Measurements from ENCODE around the gene MBNL1.
"Not testable (repeated sequence)": the region's sequence is repeated elsewhere in the genome, so short reads cannot be mapped to it uniquely, and the experiment has no call there.

The MBNL1 gene

DNA sequence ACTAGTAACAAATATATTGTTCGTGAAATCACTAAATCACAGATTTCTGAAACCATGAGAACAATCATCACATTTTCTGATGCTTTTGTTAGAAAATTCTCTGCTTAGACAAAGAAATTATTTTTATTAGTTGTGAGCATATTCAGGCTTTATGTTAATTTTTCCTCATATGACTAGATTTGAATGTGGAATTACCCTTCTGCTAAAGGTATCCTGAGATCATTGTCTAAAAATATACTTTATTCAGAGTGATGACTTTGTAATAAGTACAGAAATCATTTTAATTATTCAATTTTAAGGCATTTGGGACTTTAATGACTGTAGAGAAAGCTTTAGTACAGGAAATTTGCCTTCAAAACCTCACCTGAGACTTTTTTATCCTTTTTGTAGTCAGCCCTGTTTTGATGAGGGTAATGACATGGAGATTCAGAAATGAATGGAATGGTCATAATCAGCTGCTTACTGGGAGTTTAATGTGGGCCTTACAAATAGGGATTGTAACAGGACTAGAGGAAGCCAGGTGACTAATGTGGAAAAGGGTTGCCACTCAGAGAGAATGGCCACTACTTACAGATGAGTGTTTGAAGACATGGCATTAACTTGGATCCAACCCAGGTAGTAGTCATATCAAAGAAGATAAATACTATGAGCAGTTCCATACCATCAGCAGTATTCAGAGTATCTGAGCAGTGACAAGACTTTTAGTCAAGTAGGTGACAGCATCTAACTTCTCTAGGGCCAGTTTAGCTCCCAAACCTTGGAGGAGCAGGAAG is 148.3 kb downstream of the MBNL1 start:
- no peak for DNase-seq

- DNase-seq: peak; percentile 39
Measured at GRCh38 chr3:152419748-152420147, 151.0 kb downstream of the MBNL1 start.

GRCh38 chr3:152421162-152421561 is 152.4 kb downstream of the MBNL1 start:
- DNase-seq: no peak

DNA sequence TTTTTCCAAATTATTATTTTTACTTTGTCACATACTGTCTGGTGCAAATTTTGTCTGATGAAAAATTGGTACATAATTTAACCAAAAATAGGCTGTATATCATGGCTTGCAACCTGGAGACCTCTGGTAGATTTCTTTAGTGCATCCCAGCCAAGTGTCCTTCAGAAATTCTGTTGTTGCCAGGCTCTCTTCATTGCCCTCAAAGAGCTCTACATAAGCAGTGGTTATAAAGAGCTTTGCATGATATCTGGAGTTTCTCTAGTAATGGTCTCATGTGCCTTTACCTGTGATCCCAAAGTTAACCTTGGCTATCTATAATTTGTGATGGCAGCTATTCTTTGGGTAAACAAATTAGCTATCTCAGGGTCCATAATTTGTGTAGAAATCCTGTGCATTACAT is 157.7 kb downstream of the MBNL1 start:
- no peak for DNase-seq

GRCh38 chr3:152428577-152428976 is 159.8 kb downstream of the MBNL1 start:
- no peak for DNase-seq

- DNase-seq: no peak
Measured at GRCh38 chr3:152430223-152431002, 161.7 kb downstream of the MBNL1 start.

GRCh38 chr3:152434142-152434541 is 165.4 kb downstream of the MBNL1 start:
- no peak for DNase-seq

- DNase-seq: not testable (repeated sequence)
Measured at GRCh38 chr3:152435210-152435609, 166.5 kb downstream of the MBNL1 start.

- no peak for DNase-seq
Measured at GRCh38 chr3:152436707-152437590, 168.2 kb downstream of the MBNL1 start.

DNA sequence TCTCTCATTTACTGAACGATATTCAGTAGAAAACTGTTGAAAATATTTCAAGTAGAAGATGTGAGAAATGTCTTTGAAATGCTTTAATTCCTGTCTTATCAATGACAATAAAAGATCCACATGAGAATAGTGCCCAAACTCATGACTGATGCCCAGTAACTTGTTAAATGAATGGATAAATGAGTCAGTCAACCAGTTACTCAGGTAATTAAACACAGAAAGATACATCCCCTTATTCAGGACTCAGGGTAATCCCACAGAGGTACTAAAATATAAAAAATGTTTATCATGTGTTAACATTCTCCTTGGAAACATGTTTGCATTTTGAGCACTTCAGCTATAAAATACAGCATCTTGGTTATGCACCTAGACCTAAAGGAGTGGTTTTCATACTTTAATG is 169.5 kb downstream of the MBNL1 start:
- DNase-seq: no peak

GRCh38 chr3:152438706-152439105 is 170.0 kb downstream of the MBNL1 start:
- no peak for DNase-seq

DNA sequence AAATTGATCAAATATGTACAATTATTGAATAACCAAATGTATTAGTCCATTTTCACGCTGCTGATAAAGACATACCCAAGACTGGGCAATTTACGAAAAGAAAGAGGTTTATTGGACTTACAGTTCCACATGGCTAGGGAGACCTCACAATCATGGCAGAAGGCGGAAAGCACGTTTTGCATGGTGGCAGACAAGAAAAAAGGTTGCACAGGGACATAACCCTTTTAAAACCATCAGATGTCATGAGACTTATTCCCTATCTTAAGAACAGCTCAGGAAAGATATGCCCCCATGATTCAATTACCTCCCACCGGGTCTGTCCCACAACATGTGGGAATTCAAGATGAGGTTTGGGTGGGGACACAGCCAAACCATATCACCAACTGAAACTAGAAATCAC is 171.5 kb downstream of the MBNL1 start:
- DNase-seq: not testable (repeated sequence)

GRCh38 chr3:152443212-152444023 is 174.7 kb downstream of the MBNL1 start:
- no peak for DNase-seq

- no peak for DNase-seq
Measured at GRCh38 chr3:152444029-152444641, 175.4 kb downstream of the MBNL1 start.

DNA sequence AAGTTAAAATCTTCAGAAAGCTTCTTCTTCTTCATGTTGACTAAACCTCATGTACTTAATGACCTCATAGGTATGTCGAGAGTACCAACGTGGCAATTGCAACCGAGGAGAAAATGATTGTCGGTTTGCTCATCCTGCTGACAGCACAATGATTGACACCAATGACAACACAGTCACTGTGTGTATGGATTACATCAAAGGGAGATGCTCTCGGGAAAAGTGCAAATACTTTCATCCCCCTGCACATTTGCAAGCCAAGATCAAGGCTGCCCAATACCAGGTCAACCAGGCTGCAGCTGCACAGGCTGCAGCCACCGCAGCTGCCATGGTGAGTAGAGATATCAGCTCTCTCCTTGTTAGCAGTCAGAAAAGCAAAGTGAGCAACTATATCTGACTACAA is 176.5 kb downstream of the MBNL1 start:
- no peak for DNase-seq

DNA sequence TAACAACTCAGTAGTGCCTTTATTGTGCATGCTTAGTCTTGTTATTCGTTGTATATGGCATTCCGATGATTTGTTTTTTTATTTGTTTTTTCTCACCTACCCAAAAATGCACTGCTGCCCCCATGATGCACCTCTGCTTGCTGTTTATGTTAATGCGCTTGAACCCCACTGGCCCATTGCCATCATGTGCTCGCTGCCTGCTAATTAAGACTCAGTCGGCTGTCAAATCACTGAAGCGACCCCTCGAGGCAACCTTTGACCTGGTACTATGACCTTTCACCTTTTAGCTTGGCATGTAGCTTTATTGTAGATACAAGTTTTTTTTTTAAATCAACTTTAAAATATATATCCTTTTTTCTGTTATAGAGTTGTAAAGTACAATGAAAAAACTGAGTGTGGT is 177.8 kb downstream of the MBNL1 start:
- no peak for DNase-seq

- DNase-seq: no peak
Measured at GRCh38 chr3:152447511-152447910, 178.8 kb downstream of the MBNL1 start.

GRCh38 chr3:152448091-152448490 is 179.4 kb downstream of the MBNL1 start:
- DNase-seq: no peak

DNA sequence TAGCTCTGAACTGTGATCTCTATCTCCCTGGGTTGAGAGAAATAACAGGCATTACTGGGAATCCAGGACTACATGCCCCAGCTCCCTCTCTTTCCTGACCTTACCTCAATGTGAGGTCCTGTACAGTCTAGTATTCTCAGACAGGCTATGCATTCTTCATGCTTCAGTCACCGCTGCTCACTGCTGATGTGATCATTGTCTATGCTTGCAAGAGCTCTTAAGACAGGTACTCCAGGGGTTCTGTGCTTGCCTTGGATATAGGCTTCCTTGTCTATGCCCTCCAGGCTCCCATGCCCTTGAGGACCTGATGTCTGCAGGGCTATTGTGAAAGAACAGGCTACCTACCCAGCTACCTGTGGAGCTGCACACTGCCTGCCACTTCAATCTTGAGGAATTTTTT is 183.6 kb downstream of the MBNL1 start:
- DNase-seq: no peak

DNA sequence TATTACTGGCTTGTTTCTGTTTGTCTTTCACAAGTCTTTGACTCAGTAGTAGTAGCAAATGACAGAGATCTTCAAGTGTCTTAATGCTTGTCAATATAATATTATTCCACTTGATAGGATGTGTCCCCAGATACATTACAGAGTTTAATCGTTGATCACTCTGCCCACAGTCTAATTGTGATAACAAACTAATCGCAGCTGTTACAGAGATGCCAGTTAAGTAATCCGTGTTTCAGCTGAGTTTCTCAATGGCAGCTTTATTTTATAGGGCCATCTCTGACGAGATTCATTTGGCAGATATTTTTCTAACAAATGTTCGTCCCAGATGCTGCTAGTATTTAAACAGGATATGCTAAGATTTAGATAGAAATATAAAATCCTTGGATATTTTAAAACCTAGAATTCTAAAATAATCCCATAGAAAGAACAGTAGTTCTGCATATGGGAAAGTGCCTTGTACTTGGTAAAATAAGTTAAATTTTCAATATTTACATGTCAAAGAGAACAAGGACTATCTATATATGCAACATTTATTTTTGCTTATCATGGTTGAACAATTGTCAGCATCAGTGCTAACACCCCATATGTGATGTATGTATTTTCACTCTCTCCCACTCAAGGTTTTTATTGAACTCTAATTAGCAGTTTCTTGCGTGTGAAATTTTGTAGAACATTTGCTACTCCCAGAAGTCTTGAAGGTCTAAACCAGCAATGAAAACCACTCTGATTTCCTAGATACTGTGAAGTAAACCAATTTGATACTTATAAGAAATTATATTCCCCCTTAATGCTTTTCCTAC is 185.5 kb downstream of the MBNL1 start:
- DNase-seq: no peak

DNA sequence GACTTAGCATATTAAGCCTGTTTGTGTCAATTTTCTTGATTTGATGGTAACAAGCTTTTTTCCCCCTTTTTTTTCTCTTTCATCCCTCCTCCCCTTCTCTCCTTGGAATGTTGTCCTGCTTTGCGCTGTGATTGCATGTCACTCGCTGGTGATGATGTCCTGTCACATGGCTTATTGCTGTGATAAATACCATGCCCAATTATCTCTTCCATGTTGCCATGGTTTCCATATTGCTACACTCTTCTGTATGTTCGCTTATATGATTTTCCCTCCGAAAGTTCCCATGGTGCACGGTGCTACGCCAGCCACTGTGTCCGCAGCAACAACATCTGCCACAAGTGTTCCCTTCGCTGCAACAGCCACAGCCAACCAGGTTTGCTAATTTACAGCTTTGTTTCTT is 187.3 kb downstream of the MBNL1 start:
- no peak for DNase-seq

Measured in stimulated activated CD4-positive, alpha-beta T cell treated with anti-CD3 and anti-CD28 coated beads, Interleukin-15, amount 100 ng/mL, for 24 hours (primary cell).